C4-2B (cell line): ENCODE results near the gene SGMS1.
A peak's percentile ranks its signal among the peaks of the same experiment; 100 is the strongest.

Experiments used
- ZFX ChIP-seq: fragments of 450-650 bp; IDR thresholded peaks from 2 replicates; pipeline ENCODE4 v1.6.1; 2017
- TF ChIP-seq, protein P1 (sequence below): fragments of 450-650 bp; conservative IDR thresholded peaks from 2 replicates; pipeline ENCODE4 v1.5.1; 2017; ENCODE audit warnings: mild to moderate bottlenecking

DNA sequence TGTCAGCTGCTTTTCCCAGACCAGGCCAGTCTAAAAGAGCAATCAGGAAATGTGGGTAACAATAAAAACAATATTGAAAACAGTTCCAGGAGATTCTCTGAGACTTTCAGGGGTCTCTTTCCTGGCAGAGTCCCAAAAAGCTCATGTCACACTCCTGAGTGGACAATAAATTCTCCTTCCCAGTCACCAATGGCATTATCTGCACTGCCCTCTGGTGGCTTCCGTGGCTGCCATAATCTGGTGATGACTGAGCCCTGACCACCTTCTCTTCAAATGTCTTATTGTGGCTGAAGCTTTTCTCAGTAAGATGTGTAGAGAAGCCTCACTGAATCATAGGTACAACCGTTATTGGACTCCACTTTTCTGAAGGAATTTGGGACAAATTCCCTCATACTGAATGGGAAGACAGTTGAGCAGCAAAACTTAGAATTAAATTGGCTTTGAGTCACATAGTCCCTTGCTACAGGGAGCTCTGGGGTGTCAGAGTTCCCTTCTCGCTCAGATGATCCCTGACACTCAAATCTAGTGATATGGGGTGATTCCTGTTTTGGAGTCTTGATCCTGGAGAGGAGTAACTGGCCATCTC, 348.0 kb downstream of the SGMS1 start:
- TF ChIP-seq, protein P1, sequence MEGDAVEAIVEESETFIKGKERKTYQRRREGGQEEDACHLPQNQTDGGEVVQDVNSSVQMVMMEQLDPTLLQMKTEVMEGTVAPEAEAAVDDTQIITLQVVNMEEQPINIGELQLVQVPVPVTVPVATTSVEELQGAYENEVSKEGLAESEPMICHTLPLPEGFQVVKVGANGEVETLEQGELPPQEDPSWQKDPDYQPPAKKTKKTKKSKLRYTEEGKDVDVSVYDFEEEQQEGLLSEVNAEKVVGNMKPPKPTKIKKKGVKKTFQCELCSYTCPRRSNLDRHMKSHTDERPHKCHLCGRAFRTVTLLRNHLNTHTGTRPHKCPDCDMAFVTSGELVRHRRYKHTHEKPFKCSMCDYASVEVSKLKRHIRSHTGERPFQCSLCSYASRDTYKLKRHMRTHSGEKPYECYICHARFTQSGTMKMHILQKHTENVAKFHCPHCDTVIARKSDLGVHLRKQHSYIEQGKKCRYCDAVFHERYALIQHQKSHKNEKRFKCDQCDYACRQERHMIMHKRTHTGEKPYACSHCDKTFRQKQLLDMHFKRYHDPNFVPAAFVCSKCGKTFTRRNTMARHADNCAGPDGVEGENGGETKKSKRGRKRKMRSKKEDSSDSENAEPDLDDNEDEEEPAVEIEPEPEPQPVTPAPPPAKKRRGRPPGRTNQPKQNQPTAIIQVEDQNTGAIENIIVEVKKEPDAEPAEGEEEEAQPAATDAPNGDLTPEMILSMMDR = peak; percentile 79
- TF ChIP-seq ZFX = no peak
